HG02852 (cell line): ENCODE results near the gene SH3TC1.

ENCODE experiments used
- ATAC-seq: cut with Tn5 transposase; IDR thresholded peaks from one replicate; pipeline ENCODE4 v1.9.1; 2021; ENCODE audit warnings: mild to moderate bottlenecking, moderate library complexity; ENCODE audit not compliant: unreplicated experiment

Gene SH3TC1

GRCh38 chr4:8213121-8213520, 14.0 kb downstream of the SH3TC1 start:
- ATAC-seq: no peak

DNA sequence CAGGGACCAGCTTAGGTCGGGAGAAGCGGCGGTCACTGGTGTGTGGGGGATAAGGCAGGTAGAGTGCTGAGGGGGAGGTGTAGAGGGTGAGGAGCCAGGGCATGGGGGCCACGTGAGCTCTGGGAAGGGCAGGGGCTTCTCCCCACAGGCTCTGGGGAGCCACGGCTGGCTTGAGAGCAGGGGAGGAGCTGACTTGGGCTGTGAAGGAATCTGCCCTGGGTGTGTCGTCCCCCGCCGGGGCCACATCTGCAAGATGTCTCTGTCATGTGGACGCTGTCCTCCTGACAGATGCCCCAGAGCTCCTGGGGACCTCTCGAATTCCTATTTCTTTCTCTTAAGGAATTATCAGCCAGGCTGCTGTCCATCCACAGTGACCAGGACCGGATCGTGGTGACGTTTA, 15.0 kb downstream of the SH3TC1 start:
- ATAC-seq: no peak

DNA sequence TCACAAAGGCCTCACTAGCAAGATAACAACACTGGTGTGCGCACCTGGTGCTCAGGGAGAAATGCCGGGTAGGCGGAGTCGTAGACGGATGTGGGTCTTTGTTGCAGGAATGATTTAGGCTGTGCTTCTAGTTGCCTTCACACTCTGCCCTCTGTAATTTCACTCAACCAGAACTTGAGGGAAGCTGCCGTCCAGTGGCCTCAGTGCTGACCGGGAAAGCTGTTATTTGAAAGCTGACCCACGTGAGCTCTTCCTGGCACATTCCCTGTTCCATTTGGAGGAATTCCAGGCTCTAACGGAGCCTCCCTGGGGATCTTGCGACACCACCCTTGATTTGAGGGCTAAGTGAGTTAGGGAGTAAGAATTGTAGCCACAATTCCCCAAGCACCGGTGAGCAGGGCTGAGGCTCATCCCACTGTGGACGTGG, 15.9 kb downstream of the SH3TC1 start:
- ATAC-seq: no peak

- no peak for ATAC-seq
These were observed 16.8 kb downstream of the SH3TC1 start for GRCh38 chr4:8215641-8216442.

GRCh38 chr4:8216443-8217245, 17.6 kb downstream of the SH3TC1 start:
- ATAC-seq: no peak

DNA sequence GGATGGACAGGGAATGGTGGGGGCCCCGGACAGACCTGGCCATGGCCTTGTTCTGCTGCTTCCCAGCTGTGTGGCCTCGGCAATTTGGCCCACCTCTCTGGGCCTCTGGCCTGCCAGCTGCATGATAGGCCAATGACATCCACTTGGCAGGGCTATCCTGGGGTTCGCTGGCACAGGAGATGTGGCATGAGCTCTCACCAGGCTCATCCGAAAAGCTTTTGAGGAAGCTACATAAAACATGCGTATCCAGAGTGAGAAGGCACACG, 18.1 kb downstream of the SH3TC1 start:
- no peak for ATAC-seq

DNA sequence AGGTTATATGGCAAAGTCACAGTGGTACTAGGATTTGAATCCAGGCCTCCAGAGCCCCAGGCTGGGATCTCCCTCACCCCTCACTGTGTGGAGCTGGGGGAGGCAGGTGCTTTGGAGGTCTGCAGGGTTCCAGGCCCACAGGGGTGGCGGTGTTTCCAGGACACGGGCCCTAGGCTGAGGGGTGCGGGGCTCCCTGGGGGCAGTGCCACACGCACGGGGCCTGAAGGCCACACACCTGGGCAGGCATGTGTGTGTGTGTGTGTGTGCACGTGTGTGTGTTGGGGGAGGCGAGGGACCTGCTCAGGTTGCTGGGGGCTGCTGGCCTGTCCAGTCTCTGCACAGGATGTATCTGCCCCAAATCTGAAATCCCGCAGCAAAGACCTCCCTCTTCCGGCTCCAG, 18.8 kb downstream of the SH3TC1 start:
- ATAC-seq: no peak

DNA sequence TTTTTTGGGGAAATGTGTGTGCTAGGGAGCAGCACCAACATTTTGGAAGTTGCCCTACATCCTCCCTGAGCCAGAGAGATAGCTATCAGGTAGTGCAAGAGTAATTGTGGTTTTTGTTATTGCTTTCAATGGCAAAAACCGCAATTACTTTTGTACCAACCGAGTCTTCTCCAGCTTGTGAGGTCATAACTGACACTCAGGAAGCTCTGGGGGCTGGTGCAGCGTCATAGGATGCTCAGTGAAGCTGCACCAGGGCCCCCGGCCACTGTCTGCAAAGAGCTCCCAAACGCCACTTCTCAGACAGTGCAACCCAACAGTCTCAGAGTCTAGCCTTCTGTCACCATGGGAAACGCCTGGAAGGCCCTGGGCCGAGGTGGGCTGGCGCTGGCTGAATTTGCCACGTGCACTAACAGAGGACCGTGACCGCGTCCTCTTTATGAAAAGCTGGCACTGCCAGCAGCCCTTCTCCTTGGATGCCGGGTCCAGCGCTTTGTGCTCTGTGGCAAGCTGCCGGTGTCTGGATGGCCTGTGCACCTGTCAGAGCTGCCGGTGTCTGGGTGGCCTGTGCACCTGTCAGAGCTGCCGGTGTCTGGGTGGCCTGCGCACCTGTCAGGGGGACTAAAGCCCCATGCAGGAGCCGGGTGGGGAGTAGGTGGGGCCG, 19.4 kb downstream of the SH3TC1 start:
- no peak for ATAC-seq

- no peak for ATAC-seq
These were observed 20.1 kb downstream of the SH3TC1 start for GRCh38 chr4:8219236-8219635.

DNA sequence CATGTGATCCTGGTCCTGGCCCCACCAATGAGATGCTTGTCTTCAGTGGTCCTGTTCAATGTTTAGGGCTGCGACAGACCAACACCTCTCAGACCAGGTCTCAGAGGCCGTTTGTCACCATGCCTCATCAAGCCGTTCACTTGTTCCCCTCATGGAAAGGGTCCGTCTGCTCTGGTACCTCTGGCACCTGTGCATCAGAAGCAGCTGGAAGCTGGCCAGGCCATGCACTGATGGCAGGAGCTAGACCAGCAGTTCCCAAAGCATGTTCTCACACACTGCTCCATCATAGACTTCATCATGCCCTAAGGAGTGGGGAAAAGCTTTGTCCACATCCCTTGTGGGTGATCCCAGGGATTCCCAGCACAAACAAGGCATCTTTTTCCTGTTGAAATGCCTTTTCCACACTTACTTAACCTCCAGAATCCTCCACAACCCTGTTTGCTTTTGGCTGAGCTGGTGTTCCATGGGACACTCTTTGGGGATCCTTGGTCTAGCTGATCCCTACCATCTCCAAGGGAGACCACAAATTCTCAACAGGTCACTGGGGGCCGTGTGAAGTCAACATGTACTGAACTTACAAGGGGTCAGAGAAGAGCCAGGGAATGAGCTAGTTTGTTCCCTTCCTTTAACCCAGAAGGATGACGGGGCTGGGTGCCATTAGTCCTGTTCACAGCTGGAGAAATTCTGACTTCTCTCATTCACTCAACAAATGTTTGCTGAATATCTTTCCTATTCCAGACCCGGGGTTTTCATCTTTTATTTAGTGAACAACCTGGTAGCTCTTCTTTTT, 21.8 kb downstream of the SH3TC1 start:
- ATAC-seq: no peak

- peak; percentile 44 for ATAC-seq
These were observed 22.4 kb downstream of the SH3TC1 start for GRCh38 chr4:8221476-8221875.

DNA sequence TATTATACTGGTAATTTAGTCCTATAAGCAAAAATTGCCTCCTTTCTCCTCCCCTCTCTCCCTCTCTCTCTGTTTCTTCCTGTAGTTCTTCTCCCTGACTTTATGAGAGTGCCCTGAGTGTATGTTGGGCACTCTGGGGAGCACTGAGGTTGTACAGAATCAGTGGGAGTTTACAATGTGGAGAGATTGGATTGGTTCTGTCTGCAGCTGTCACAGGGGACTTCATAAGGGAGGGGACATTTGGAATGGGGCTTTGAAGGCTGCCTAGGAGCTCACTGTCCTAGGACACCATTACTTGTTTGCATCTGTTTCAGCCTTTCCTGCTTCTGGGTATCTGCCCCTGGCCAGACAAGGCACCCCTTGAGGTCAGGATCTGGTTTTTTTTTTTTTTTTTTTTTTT, 22.9 kb downstream of the SH3TC1 start:
- ATAC-seq: no peak

GRCh38 chr4:8222609-8223388, 23.7 kb downstream of the SH3TC1 start:
- ATAC-seq: no peak

GRCh38 chr4:8224267-8224974, 25.3 kb downstream of the SH3TC1 start:
- ATAC-seq: no peak

DNA sequence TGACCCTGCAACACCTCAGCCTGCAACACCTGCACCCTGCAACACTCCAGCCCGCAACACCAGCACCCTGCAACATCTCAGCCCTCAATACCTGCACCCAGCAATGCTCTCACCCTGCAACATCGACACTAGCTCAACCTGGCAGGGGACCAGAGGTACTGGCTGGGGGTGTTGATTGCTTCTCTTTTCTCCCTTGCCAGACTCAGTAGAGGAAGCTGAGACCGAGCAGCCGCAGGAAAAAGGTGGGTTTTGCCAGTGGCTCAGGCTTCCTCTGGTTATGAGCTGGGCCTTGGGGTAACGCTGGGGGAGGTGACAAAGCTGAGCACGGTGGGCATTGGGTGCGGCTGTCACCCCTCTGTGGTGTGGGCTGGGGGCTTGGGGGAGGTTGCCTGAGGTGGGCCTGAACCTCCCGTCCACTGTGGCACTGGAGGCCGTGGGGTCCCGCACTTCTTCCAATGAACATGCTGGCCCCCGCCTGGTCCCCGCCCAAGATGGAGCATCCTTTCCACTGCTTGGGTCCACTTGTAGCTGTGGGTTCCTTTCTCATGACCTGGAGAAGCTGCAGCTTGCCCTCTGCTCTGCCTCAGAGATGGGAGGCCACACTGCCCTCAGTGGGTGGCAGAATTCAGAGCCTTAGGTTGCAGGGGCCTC, 26.0 kb downstream of the SH3TC1 start:
- ATAC-seq: no peak

- no peak for ATAC-seq
These were observed 26.8 kb downstream of the SH3TC1 start for GRCh38 chr4:8225706-8226443.

DNA sequence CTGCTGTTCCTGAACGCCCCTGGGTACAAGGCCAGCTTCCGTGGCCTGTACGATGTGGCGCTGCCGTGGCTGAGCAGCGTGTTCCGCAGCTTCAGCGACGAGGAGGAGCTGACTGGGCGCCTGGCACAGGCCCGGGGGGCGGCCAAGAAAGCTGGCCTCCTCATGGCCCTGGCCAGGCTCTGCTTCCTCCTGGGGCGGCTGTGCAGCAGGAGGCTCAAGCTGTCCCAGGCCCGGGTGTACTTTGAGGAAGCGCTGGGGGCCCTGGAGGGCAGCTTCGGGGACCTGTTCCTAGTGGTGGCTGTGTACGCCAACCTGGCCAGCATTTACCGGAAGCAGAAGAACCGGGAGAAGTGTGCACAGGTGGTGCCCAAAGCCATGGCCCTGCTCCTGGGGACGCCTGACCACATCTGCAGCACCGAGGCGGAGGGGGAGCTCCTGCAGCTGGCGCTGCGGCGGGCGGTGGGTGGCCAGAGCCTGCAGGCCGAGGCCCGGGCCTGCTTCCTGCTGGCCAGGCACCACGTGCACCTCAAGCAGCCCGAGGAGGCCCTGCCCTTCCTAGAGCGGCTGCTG, 28.2 kb downstream of the SH3TC1 start:
- no peak for ATAC-seq

DNA sequence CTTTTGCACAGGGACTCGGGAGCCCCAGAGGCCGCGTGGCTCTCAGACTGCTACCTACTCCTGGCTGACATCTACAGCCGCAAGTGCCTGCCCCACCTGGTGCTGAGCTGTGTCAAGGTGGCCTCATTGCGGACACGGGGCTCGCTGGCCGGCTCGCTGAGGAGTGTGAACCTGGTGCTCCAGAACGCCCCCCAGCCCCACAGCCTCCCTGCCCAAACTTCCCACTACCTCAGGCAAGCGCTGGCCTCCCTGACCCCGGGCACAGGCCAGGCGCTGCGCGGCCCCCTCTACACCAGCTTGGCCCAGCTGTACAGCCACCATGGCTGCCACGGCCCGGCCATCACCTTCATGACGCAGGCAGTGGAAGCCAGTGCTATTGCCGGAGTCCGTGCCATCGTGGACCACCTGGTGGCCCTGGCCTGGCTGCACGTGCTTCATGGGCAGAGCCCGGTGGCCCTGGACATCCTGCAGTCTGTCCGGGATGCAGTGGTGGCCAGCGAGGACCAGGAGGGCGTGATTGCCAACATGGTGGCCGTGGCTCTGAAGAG, 28.8 kb downstream of the SH3TC1 start:
- ATAC-seq: no peak
